AG09309 (cell line): Measurements from ENCODE around the gene KBTBD13.

ENCODE experiments used
- DNase-seq: peaks from one replicate; pipeline ENCODE4 v3.0.0-alpha.2; 2010; ENCODE audit warnings: low read depth
- H3K4me3 ChIP-seq: 2 replicates; pipeline ENCODE4 v1.5.1; 2011; ENCODE audit warnings: mild to moderate bottlenecking, low read depth, low read length, moderate library complexity; ENCODE audit not compliant: control insufficient read depth
- TF ChIP-seq, protein P1 (sequence below): IDR thresholded peaks from 2 replicates; pipeline ENCODE4 v1.5.1; 2011; ENCODE audit warnings: mild to moderate bottlenecking, low read depth, low read length, inconsistent platforms; ENCODE audit not compliant: insufficient read depth, control insufficient read depth; ENCODE audit errors: missing control alignments

Gene KBTBD13

DNA sequence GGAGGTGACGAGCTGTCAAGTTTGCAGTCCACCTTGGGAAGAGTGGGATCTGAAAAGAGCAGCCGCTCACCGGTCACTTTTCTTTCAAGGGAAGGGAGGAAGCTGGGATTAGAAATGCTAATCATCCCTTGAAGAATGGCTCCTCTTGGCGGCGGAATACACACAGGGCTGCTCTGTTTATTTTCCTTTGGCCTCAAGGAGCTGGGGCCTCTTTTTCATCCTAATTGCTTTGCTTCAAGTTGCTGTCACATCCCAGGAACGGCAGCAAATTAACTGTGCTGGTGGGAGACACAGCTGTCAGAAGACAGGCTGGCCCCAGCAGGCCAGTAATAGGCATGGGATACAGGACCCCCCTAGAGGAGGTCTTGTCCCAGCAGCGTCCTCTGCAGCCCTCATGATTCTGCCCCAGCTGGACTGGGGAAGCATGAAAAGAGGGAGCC, 6.7 kb downstream of the KBTBD13 start:
- TF ChIP-seq, protein P1, sequence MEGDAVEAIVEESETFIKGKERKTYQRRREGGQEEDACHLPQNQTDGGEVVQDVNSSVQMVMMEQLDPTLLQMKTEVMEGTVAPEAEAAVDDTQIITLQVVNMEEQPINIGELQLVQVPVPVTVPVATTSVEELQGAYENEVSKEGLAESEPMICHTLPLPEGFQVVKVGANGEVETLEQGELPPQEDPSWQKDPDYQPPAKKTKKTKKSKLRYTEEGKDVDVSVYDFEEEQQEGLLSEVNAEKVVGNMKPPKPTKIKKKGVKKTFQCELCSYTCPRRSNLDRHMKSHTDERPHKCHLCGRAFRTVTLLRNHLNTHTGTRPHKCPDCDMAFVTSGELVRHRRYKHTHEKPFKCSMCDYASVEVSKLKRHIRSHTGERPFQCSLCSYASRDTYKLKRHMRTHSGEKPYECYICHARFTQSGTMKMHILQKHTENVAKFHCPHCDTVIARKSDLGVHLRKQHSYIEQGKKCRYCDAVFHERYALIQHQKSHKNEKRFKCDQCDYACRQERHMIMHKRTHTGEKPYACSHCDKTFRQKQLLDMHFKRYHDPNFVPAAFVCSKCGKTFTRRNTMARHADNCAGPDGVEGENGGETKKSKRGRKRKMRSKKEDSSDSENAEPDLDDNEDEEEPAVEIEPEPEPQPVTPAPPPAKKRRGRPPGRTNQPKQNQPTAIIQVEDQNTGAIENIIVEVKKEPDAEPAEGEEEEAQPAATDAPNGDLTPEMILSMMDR: peak; percentile 33
- H3K4me3 ChIP-seq: no peak overlapping the region
- no peak for DNase-seq

DNA sequence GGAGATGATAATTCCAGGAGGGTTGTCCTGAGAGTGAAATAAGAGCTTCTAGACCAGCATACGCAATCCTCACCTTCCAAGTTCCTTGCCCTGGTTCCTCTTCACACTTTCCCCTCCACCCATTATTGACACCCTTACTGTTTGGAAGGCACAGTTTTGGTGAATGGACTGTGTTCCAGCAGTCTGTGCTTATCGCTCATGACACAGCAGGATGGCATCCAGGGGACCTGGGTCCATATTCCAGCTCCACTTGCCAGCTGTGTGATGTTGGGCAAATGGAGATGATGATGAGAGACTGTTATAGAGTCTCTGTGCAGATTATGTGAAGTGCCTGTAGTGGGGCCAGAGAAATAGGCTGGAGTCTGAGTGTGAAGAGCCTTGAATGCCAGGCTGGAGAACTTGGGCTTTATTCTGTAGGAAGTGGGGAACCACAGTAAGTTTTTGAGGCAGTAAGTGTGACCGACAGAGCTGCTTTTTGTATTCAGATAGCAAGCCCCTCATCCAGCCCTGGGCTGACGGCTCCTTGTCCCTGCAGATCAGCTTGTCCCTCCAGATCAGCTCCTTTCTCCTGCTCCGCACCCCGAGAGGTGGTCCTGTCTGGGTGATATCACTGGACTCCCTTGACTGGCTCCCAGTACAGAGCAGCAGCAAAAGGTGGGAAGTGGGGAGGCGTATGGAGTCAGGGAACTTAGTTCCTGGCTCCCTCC, 8.1 kb downstream of the KBTBD13 start:
- H3K4me3 ChIP-seq: no peak overlapping the region
- TF ChIP-seq, protein P1: no peak
- no peak for DNase-seq

DNA sequence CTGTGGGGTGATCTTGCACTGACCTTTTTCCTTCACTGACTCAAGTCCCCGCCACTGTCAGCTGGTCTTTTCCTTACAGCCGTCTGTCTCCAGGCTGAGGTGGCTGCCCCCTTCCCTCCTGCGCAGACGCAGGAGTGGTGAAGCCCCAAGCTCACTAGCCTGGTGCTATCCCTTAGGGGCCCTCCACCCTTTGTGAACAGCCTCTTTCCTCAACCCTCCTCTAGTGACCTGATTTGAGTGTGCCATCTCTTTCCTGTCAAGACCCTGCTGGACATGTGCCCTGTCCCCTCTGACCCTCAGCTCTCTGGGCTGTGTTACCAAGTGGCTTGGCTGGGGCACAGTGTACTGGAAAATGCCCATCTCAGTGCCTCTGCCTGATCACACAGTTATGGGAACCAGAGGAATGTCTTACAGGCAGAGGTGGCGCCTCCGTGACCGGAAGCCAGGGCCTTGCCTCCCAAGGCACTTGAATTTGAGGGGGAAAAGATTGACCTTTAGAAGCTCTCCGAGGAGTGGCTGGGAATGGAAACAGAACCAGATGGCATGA, 8.7 kb downstream of the KBTBD13 start:
- TF ChIP-seq, protein P1: no peak
- H3K4me3 ChIP-seq: no peak overlapping the region

DNA sequence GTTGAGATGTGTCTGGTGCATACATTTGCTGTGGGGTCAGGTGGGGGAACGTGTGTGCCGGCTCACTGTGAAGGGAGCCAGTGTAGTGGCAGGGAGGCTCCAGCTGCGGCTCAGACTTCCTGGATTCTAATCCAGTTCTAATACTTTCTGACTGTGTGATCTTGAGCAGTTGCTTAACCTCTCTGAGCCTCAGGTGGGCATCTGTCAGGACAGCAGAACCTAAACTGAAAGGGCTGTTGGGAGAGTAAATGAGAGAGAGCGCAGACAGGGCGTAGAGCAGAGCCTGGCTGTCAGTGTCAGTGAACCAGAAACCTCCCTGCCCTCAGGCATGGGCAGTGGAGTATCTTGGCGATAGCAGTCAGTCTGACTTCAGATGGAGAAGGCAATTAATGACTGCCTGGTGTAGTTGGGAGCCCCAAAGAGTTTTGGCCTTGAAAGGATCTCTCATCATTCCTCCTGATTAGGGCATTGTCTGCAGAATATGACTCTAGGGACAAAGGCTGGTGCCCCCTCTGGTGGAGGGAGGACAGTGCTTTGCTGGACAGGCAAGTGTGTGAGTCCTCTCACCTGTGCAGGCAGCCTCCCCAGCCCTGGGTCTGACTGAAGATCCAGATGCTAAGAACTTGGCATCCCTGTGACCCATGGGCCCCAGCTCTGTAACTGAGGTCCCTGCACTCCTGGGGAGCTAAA, 9.6 kb downstream of the KBTBD13 start:
- H3K4me3 ChIP-seq: no peak overlapping the region
- no peak for DNase-seq
- TF ChIP-seq, protein P1: peak; percentile 62

More for the DNA sequence above, 8.7 kb downstream of the KBTBD13 start:
- no peak for DNase-seq

DNA sequence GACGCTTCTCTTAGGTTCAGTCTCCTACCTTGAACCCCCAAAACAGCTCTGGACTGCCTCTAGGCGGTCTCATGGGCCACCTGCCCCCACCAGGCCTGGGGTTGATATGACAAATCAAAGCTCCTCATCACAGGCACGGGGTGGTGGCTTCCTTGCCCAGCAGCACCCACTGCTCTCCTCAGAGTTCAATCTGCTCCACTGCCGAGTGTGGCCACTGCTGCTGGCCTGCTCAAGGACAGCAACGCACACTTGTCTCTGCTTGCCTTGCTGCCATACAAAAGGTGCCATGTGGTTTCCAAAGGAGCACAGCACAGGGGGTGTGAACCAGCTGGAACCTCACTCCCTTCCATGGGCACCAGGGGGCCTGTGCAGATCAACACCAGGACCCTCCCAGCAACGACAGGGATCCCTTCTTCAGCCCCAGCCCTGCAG, 10.2 kb downstream of the KBTBD13 start:
- no peak overlapping the region for H3K4me3 ChIP-seq
- TF ChIP-seq, protein P1: no peak
- no peak for DNase-seq

DNA sequence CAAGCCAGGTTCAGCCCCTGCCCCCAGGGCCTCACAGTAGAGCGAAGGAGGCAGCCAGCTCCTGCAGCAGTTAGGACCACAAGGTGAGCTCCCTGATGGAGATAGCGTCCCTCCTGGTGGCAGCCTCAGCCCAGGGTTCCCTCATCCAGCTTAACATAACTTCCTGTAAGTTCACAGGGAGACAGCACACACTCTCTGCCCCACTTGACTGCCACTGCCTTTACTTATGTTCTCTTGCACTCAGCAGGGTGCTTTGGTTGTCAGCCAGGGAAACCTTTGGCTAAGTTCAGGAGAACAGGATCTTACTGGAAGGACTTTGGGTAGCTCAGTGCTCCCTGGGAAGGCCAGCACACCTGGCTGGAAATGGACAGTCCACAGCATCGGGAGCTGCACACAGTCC, 10.9 kb downstream of the KBTBD13 start:
- H3K4me3 ChIP-seq: no peak overlapping the region
- TF ChIP-seq, protein P1: no peak
- no peak for DNase-seq
